Measurements from ENCODE around the gene CRACR2B.

Gene CRACR2B

DNA sequence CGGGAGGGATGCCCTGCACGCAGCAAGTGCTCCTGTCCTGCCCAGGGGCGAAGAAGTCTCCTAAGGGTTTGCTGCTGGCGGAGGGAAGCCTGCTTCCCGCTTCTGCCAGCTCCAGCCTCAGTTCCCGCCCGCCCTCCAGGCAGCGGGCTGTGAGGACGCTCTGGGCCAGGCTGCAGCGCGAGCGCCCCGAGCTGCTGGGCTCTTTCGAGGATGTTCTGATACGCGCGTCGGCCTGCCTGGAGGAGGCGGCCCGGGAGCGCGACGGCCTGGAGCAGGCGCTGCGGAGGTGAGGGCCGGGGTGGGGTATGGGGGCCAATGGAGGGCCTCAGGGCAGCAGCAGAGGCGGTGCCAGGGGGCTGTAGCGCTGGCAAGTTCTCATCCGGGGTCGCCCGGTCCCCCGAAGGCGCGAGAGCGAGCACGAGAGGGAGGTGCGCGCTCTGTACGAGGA is 2.2 kb downstream of the CRACR2B start:
- peaks cover 8% of the 10 kb centered on the region for H3F3A ChIP-seq (ENCODE audit: insufficient read depth, low read length)
- peak overlapping the region; percentile 15; the same call in 1 of the 2 replicates for H2AFZ ChIP-seq (ENCODE audit: low read length)
- H3K27me3 ChIP-seq (replicated peaks; ENCODE audit: insufficient read depth, low read length), result peaks cover 15% of the 10 kb centered on the region
- no peak for DNase-seq
- no peaks in the 10 kb centered on the region for H3K36me3 ChIP-seq (replicated peaks; ENCODE audit: insufficient read depth, low read length)
- H3K9me2 ChIP-seq (replicated peaks; ENCODE audit: insufficient read depth, low read length), result no peaks in the 10 kb centered on the region
- H3K9ac ChIP-seq (ENCODE audit: low read length), result no peak overlapping the region; the same call in 1 of the 2 replicates
- TF ChIP-seq EZH2phosphoT487 (IDR thresholded peaks at IDR 0.05; ENCODE audit: low read length) (no peak), EZH2 (optimal IDR thresholded peaks at IDR 0.05; ENCODE audit: low read depth, low read length) (no peak)
- TF ChIP-seq, protein P1, sequence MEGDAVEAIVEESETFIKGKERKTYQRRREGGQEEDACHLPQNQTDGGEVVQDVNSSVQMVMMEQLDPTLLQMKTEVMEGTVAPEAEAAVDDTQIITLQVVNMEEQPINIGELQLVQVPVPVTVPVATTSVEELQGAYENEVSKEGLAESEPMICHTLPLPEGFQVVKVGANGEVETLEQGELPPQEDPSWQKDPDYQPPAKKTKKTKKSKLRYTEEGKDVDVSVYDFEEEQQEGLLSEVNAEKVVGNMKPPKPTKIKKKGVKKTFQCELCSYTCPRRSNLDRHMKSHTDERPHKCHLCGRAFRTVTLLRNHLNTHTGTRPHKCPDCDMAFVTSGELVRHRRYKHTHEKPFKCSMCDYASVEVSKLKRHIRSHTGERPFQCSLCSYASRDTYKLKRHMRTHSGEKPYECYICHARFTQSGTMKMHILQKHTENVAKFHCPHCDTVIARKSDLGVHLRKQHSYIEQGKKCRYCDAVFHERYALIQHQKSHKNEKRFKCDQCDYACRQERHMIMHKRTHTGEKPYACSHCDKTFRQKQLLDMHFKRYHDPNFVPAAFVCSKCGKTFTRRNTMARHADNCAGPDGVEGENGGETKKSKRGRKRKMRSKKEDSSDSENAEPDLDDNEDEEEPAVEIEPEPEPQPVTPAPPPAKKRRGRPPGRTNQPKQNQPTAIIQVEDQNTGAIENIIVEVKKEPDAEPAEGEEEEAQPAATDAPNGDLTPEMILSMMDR (IDR thresholded peaks at IDR 0.05; ENCODE audit: low read length), result no peak
- peaks cover 25% of the 10 kb centered on the region for H3K4me1 ChIP-seq (ENCODE audit: low read length)
- no peak overlapping the region for H3K27ac ChIP-seq (ENCODE audit: low read length)
- H4K20me1 ChIP-seq (ENCODE audit: insufficient read depth, low read length), result no peaks in the 10 kb centered on the region
- H3K4me2 ChIP-seq (ENCODE audit: low read depth, low read length), result peak overlapping the region; percentile 85
- H3K79me2 ChIP-seq (ENCODE audit: low read length), result peaks cover 6% of the 10 kb centered on the region
- peak overlapping the region; percentile 47 for H3K4me3 ChIP-seq (ENCODE audit: low read length)
- H3K9me3 ChIP-seq (replicated peaks; ENCODE audit: insufficient read depth, low read length), result no peaks in the 10 kb centered on the region

DNA sequence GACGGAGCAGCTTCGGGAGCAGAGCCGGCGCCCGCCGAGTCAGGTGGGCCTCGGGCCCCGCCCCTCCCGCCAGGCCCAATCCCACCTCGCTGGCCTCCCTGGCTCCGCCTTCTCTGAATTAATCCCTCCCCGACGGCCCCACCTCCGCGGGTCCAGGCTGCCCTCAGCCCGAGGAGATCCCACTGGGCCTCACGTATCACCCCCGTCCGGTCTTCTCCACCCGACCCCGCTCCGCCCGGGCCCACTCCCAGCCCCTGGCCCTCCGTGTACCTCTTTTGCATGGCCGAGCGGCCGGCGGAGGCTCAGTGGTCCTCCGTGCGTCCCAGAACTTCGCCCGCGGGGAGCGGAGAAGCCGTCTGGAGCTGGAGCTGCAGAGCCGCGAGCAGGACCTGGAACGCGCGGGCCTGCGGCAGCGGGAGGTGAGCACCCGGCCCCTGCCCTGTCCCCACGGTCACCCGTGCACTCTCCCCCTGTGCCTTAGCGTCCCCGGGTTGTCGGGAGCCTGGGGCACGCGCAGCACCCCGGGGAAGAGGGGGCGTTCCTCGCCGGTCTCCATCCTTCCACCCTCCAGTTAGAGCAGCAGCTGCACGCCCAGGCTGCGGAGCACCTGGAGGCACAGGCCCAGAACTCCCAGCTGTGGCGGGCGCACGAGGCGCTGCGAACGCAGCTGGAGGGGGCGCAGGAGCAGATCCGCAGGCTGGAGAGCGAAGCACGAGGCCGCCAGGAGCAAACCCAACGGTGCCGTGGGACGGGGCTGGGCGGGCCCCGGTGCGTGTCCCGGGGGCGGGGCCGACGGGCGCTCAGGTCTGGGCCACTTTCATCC is 2.8 kb downstream of the CRACR2B start:
- H3K4me3 ChIP-seq (ENCODE audit: low read length), result peak overlapping the region; percentile 47

GRCh38 chr11:831118-831864 is 3.6 kb downstream of the CRACR2B start:
- Histone ChIP-seq H3K9me3 (replicated peaks; ENCODE audit: insufficient read depth, low read length) (no peaks in the 10 kb centered on the region), H3K36me3 (replicated peaks; ENCODE audit: insufficient read depth, low read length) (no peaks in the 10 kb centered on the region), H3K79me2 (ENCODE audit: low read length) (peaks cover 6% of the 10 kb centered on the region), H3K27me3 (replicated peaks; ENCODE audit: insufficient read depth, low read length) (peaks cover 15% of the 10 kb centered on the region), H3K4me3 (ENCODE audit: low read length) (no peak overlapping the region), H3K4me1 (ENCODE audit: low read length) (peaks cover 24% of the 10 kb centered on the region), H2AFZ (ENCODE audit: low read length) (no peak overlapping the region), H3K9me2 (replicated peaks; ENCODE audit: insufficient read depth, low read length) (no peaks in the 10 kb centered on the region), H4K20me1 (ENCODE audit: insufficient read depth, low read length) (no peaks in the 10 kb centered on the region), H3K9ac (ENCODE audit: low read length) (no peak overlapping the region), H3F3A (ENCODE audit: insufficient read depth, low read length) (peaks cover 8% of the 10 kb centered on the region), H3K4me2 (ENCODE audit: low read depth, low read length) (peak overlapping the region; percentile 85; the same call in 1 of the 2 replicates), H3K27ac (ENCODE audit: low read length) (no peak overlapping the region)
- TF ChIP-seq EZH2phosphoT487 (IDR thresholded peaks at IDR 0.05; ENCODE audit: low read length), result no peak
- TF ChIP-seq, protein P1 (IDR thresholded peaks at IDR 0.05; ENCODE audit: low read length), result no peak
- TF ChIP-seq EZH2 (optimal IDR thresholded peaks at IDR 0.05; ENCODE audit: low read depth, low read length), result no peak
- no peak for DNase-seq

More for the DNA sequence above, 2.8 kb downstream of the CRACR2B start:
- Histone ChIP-seq H3K9me2 (replicated peaks; ENCODE audit: insufficient read depth, low read length) (no peaks in the 10 kb centered on the region), H3K27me3 (replicated peaks; ENCODE audit: insufficient read depth, low read length) (peaks cover 15% of the 10 kb centered on the region), H3K4me1 (ENCODE audit: low read length) (peaks cover 25% of the 10 kb centered on the region), H3K27ac (ENCODE audit: low read length) (no peak overlapping the region), H2AFZ (ENCODE audit: low read length) (peak overlapping the region; percentile 15; the same call in 1 of the 2 replicates), H3K79me2 (ENCODE audit: low read length) (peaks cover 6% of the 10 kb centered on the region), H3K9ac (ENCODE audit: low read length) (no peak overlapping the region), H3K9me3 (replicated peaks; ENCODE audit: insufficient read depth, low read length) (no peaks in the 10 kb centered on the region), H3K36me3 (replicated peaks; ENCODE audit: insufficient read depth, low read length) (no peaks in the 10 kb centered on the region), H3F3A (ENCODE audit: insufficient read depth, low read length) (peaks cover 8% of the 10 kb centered on the region), H3K4me2 (ENCODE audit: low read depth, low read length) (peak overlapping the region; percentile 85; the same call in 1 of the 2 replicates), H4K20me1 (ENCODE audit: insufficient read depth, low read length) (no peaks in the 10 kb centered on the region)
- DNase-seq, result peak; percentile 48
- TF ChIP-seq, protein P1 (IDR thresholded peaks at IDR 0.05; ENCODE audit: low read length), result no peak
- TF ChIP-seq EZH2 (optimal IDR thresholded peaks at IDR 0.05; ENCODE audit: low read depth, low read length) (no peak), EZH2phosphoT487 (IDR thresholded peaks at IDR 0.05; ENCODE audit: low read length) (no peak)
